CD4-positive, alpha-beta T cell treated with Interleukin-17A for 4 hours (primary cell): Measurements from ENCODE around the gene REL.
"Not testable (repeated sequence)": the region's sequence is repeated elsewhere in the genome, so short reads cannot be mapped to it uniquely, and the experiment has no call there.

Source experiments
- DNase-seq: peaks from one replicate; pipeline ENCODE4 v3.0.0-alpha.2; 2020; ENCODE audit warnings: mixed read lengths

Gene REL

GRCh38 chr2:60881047-60881932 lies at the start of gene REL:
Gene REL, plus strand, starts transcription at chr2:60881574. Its CDS starts 267 bp downstream, at chr2:60881841.
- DNase-seq, result peak; percentile 91

GRCh38 chr2:60831921-60832320 lies 49.5 kb upstream of the REL start:
- no peak for DNase-seq

- DNase-seq, result no peak
Measured at GRCh38 chr2:60832621-60833020, 48.8 kb upstream of the REL start.

GRCh38 chr2:60834270-60834717 lies 47.1 kb upstream of the REL start:
- no peak for DNase-seq

- no peak for DNase-seq
Measured at GRCh38 chr2:60836491-60836890, 44.9 kb upstream of the REL start.

GRCh38 chr2:60837123-60837522 lies 44.3 kb upstream of the REL start:
- DNase-seq, result no peak

GRCh38 chr2:60838481-60838880 lies 42.9 kb upstream of the REL start:
- DNase-seq, result no peak

GRCh38 chr2:60839126-60839813 lies 42.1 kb upstream of the REL start:
- DNase-seq, result no peak

GRCh38 chr2:60840880-60841279 lies 40.5 kb upstream of the REL start:
- peak; percentile 6 for DNase-seq

GRCh38 chr2:60843006-60843405 lies 38.4 kb upstream of the REL start:
- DNase-seq, result no peak

- no peak for DNase-seq
Measured at GRCh38 chr2:60844105-60844504, 37.3 kb upstream of the REL start.

- DNase-seq, result no peak
Measured at GRCh38 chr2:60847854-60848253, 33.5 kb upstream of the REL start.

GRCh38 chr2:60849187-60849586 lies 32.2 kb upstream of the REL start:
- no peak for DNase-seq

- no peak for DNase-seq
Measured at GRCh38 chr2:60852282-60852860, 29.0 kb upstream of the REL start.

- no peak for DNase-seq
Measured at GRCh38 chr2:60853531-60853930, 27.8 kb upstream of the REL start.

- no peak for DNase-seq
Measured at GRCh38 chr2:60855989-60856669, 25.2 kb upstream of the REL start.

GRCh38 chr2:60857056-60857455 lies 24.3 kb upstream of the REL start:
- DNase-seq, result no peak

GRCh38 chr2:60858897-60859311 lies 22.5 kb upstream of the REL start:
- no peak for DNase-seq

- no peak for DNase-seq
Measured at GRCh38 chr2:60861736-60862135, 19.6 kb upstream of the REL start.

- no peak for DNase-seq
Measured at GRCh38 chr2:60862642-60863041, 18.7 kb upstream of the REL start.

GRCh38 chr2:60865361-60865760 lies 16.0 kb upstream of the REL start:
- not testable (repeated sequence) for DNase-seq

- DNase-seq, result no peak
Measured at GRCh38 chr2:60867007-60867406, 14.4 kb upstream of the REL start.

GRCh38 chr2:60867848-60868247 lies 13.5 kb upstream of the REL start:
- DNase-seq, result peak; percentile 45
